ENCODE data around the gene CNOT11.
A peak's percentile ranks its signal among the peaks of the same experiment; 100 is the strongest.
"Not testable (repeated sequence)": the region's sequence is repeated elsewhere in the genome, so short reads cannot be mapped to it uniquely, and the experiment has no call there.

Gene CNOT11

DNA sequence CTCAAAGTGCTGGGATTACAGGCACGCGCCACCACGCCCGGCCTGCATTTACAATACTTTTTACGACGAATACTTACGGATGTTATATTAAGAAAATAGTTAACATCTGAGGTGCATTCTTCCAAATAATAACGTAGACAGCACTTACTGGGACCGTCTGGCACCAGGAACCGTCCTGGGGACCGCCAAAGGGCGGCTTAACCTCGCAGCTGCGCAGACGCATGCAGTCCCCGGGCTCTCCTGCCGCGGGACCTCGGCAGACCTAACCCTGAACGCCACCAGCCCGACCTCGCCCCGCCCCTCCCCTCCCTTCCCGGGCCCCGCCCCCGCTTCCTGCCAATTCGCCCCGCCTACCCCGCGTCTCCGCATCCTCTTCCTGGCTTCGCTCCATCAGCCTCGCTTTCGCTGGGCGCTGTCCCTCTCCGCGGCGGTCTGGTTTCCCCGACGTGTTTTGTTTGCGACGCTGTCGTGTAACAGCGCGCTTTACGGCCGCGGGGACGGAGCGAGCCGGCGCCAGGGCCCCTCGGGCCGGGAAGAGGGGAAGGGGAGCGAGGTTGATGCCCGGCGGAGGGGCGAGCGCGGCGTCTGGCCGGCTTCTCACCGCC, at the start of gene CNOT11:
CNOT11 (plus strand) TSS at position 479 of the 605 bp plus-strand sequence; CDS start at position 558, 79 bp downstream.
- no peak for FAIRE-seq

DNA sequence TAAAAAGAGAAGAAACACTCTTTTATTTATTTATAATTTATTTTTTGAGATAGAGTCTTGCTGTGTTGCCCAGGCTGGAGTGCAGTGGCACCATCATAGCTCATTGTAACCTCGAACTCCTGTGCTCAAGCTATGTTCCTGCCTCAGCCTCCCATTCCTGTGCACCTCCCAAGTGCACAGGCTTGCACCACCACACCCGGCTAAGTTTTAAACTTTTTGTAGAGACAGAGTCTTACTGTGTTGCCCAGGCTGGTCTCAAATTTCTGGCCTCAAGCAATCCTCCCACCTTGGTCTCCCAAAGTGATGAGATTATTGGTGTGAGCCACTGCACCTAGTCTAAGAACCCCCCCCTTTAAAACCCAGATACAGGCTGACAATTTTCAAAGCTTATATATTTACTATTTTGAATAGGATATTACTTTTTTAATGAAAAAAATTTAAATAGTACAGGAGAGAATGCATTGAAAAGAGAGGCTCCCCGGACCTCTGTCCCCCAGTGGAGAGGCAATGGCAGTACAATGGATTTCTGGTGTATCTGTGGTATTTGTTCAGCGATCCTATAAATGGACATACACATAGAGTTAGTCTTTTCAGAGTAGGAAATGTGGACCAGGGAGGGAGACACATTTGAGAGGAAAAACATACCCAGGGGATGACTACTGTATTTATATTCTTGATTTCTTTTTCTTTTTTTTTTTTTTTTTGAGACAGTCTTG, 48.1 kb upstream of the CNOT11 start:
- no peak for FAIRE-seq

- FAIRE-seq, result peak; percentile 93
These were observed 46.9 kb upstream of the CNOT11 start for GRCh38 chr2:101205521-101206479.

GRCh38 chr2:101208830-101209229, 43.9 kb upstream of the CNOT11 start:
- FAIRE-seq, result no peak

DNA sequence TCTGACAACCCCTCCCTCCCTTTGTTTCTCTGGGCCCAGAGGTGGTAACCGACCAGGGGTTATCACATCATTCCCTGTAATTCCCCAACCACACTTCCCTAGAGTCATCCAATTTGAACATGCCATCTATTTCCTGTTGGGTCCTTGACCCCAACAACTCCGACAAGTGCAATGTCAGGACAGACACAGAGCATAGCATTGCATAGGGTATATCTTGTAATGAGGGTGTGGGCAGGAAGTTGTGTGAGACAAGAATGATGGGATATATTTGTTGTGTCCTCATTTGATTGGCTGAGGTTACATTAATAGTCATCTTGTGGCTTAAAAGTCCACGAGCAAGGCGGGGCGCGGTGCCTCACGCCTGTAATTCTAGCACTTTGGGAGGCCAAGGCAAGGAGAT, 33.4 kb upstream of the CNOT11 start:
- no peak for FAIRE-seq

GRCh38 chr2:101220091-101220490, 32.6 kb upstream of the CNOT11 start:
- not testable (repeated sequence) for FAIRE-seq

DNA sequence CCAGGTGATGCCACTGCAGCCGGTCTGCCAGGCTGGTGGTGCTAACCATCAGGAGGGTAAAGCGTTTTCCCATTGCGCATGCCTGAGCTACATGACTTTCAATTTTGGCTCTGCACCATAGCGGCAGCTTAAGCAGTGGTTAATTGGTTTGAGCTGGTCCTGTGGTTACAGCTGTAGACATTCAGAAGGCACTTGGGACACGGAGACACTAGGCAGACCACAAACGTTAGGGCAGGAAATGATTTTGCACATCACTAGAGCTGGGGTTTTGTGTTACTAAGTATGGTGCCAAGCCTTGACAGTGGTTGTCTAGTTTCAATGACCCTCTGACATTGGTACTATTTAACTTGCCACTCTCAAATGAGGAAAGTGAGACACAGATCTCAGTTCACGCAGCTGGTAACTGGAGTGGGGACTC, 28.9 kb upstream of the CNOT11 start:
- no peak for FAIRE-seq

- no peak for FAIRE-seq
These were observed 22.1 kb upstream of the CNOT11 start for GRCh38 chr2:101230541-101231001.

GRCh38 chr2:101231240-101231639, 21.4 kb upstream of the CNOT11 start:
- FAIRE-seq, result no peak

- FAIRE-seq, result no peak
These were observed 20.6 kb upstream of the CNOT11 start for GRCh38 chr2:101231937-101232730.

GRCh38 chr2:101232770-101233169, 19.9 kb upstream of the CNOT11 start:
- no peak for FAIRE-seq

DNA sequence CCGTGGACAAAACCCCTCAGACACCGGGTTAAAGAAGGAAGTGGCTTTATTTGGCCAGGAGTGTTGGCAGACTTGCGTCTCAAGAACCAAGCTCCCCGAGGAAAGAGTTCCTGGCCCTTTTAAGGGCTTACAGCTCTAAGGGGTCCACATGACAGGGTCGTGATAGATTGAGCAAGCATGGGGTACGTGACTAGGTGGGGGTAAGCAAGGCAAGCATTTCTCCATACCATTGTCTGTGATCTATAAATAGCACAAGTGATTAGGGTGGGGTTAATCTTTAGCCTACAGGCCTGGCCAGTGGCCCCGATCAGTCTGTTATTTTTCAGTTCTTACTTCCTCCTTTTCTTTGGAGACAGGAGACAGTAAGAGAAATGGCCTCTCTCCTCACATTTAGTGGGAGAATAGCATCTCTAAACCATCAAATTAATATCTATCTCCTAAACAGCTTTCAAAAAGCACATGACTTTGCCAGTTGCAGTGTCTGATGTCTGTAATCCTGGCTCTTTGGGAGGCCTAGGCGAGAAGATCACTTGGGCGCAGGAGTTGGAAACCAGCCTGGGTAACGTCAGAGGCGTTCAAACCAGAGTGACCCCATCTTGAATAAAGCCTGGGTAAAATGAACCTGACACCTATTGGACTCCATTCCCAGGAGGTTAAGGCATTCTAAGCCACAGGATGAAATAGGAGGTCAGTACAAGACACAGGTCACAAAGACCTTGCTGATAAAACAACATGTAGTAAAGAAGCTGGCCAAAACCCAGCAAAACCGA, 18.3 kb upstream of the CNOT11 start:
- no peak for FAIRE-seq

DNA sequence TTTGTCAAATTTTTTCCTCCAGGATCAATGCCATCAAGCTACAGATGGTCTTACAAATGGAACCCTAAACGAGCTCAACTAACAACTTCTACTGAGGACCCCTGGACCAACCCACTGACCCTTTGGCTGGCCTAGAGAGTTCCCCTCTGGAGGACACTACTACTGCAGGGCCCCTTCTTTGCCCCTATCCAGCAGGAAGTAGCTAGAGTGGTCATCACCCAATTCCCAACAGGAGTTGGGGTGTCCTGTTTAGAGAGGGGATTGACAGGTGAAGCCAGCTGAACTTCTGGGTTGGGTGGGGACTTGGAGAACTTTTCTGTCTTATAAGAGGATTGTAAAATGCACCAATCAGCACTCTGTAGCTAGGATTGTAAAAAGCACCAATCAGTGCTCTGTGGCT, 16.7 kb upstream of the CNOT11 start:
- not testable (repeated sequence) for FAIRE-seq

GRCh38 chr2:101237944-101238343, 14.7 kb upstream of the CNOT11 start:
- FAIRE-seq, result not testable (repeated sequence)

- FAIRE-seq, result peak; percentile 96
These were observed 13.5 kb upstream of the CNOT11 start for GRCh38 chr2:101238930-101239759.

DNA sequence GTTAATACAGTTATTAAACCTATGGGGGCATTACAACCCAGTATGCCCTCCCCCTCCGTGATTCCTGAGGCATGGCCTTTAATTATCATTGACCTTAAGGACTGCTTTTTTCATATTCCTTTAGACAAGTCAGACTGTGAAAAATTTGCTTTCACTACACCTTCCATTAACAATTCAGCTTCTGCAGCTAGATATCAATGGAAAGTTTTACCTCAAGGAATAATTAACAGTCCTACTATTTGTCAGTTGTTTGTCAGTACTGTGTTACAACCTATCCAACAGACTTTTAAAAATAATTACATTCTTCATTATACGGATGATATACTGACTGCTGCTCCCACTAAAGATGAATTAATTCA, 12.9 kb upstream of the CNOT11 start:
- peak; percentile 13 for FAIRE-seq

- FAIRE-seq, result not testable (repeated sequence)
These were observed 12.0 kb upstream of the CNOT11 start for GRCh38 chr2:101240694-101241093.

GRCh38 chr2:101241158-101241557, 11.5 kb upstream of the CNOT11 start:
- FAIRE-seq, result no peak

DNA sequence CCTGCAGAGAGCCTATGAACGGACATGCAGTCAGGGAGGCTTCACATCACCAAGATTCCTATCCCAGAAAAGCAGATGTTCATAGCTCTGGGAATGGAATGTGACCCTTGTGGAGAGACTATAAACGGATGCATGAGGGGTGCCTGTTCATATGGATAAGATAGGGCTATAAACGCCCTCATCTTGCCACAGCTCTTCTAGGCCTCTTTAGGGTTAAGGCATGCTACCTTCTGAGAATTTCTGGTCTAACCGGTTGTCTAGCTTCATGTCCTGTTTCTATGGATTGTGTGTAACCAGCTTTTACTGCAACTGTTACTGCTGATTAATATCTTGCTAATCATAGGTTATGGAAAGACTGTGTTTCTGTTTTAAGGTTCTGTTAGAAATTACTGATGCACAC, 8.3 kb upstream of the CNOT11 start:
- FAIRE-seq, result not testable (repeated sequence)

- not testable (repeated sequence) for FAIRE-seq
These were observed 7.8 kb upstream of the CNOT11 start for GRCh38 chr2:101244899-101245298.

DNA sequence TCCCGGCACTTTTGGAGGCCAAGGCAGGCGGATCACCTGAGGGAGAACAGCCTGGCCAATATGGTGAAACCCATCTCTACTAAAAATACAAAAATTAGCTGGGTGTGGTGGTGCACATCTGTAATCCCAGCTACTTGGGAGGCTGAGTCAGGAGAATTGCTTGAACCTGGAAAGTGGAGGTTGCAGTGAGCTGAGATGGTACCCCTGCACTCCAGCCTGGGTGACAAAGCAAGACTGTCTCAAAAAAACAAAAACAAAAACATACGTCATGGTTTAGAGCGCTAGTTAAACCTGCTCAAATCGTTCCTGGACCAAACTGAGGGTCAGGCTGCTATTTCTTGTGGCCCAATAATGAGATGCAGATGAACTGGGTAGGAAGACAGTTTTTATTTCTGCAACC, 7.2 kb upstream of the CNOT11 start:
- not testable (repeated sequence) for FAIRE-seq

All from islet of Langerhans (tissue), 1 donor.